SK-N-SH (cell line): ENCODE data around the gene KNDC1. TPM values are rescaled to one million over a fixed set of nuclear protein-coding genes. Genes with fewer than 3 reads are reported as not detected.

ENCODE experiments used
- CTCF ChIA-PET: fragments of 300-600, 350-600 bp; formaldehyde crosslinking; extraction: SDS; loops from one replicate; lab custom pipeline; 2021; lab: Yijun Ruan, JAX
- POLR2A ChIA-PET: fragments of 350-600 bp; sonication (Branson Sonifier 250); formaldehyde crosslinking; extraction: SDS; loops from one replicate; lab custom pipeline; 2020; ENCODE audit warnings: antibody characterized with exemption, inconsistent platforms; lab: Yijun Ruan, JAX
- DNase-seq: peaks from one replicate; pipeline ENCODE4 v3.0.0; 2012
- H2AFZ ChIP-seq: fragments of 200-600 bp; sonication (generic); 2 replicates; pipeline ENCODE4 v1.8.1; 2016; ENCODE audit warnings: antibody characterized with exemption, mild to moderate bottlenecking, low read depth
- H3F3A ChIP-seq: fragments of 200-600 bp; sonication (generic); replicated peaks from 2 replicates; pipeline ENCODE3; 2016; ENCODE audit warnings: antibody characterized with exemption, mild to moderate bottlenecking; ENCODE audit not compliant: insufficient read depth
- H3K27ac ChIP-seq, 2 experiments: fragments of 200-500 bp in 1 of 2; fragments of 200-600 bp in 1 of 2; sonication (Bioruptor generic) in 1 of 2; sonication (generic), shearing (Covaris generic) in 1 of 2; 2 replicates each; pipeline versions ENCODE4 v1.5.1 to v1.6.1; 2014 to 2016; ENCODE audit warnings: low read depth in 2 of 2, inconsistent platforms in 1 of 2, low read length in 1 of 2, mild to moderate bottlenecking in 1 of 2, mixed read lengths in 1 of 2
- H3K27me3 ChIP-seq: fragments of 200-600 bp; sonication (generic), shearing (Covaris generic); 2 replicates; pipeline ENCODE4 v1.6.1; 2016; ENCODE audit warnings: mixed run types; ENCODE audit not compliant: insufficient read depth
- H3K36me3 ChIP-seq, 2 experiments: fragments of 200-500 bp in 1 of 2; fragments of 200-600 bp in 1 of 2; sonication (Bioruptor generic) in 1 of 2; sonication (generic) in 1 of 2; replicated peaks in 1 of 2; 2 replicates each; pipeline versions ENCODE3 to v1.5.1; 2014 to 2016; ENCODE audit warnings: low read length in 1 of 2, mild to moderate bottlenecking in 1 of 2; ENCODE audit not compliant: insufficient read depth in 2 of 2, control insufficient read depth in 1 of 2
- H3K4me1 ChIP-seq, 2 experiments: fragments of 200-500 bp in 1 of 2; fragments of 200-600 bp in 1 of 2; sonication (Bioruptor generic) in 1 of 2; sonication (generic), shearing (Covaris generic) in 1 of 2; 2 replicates each; pipeline versions ENCODE4 v1.5.1 to v1.6.1; 2014 to 2016; ENCODE audit warnings: low read depth in 1 of 2, low read length in 1 of 2, mixed run types in 1 of 2; ENCODE audit not compliant: insufficient read depth in 2 of 2, control insufficient read depth in 1 of 2
- H3K4me2 ChIP-seq: fragments of 200-600 bp; sonication (generic), shearing (Covaris generic); 2 replicates; pipeline ENCODE4 v1.6.1; 2017; ENCODE audit warnings: mixed run types
- H3K4me3 ChIP-seq, 2 experiments: fragments of 200-500 bp in 1 of 2; fragments of 200-600 bp in 1 of 2; sonication (Bioruptor generic) in 1 of 2; sonication (generic), shearing (Covaris generic) in 1 of 2; 2 replicates each; pipeline versions ENCODE4 v1.5.1 to v1.8.1; 2014 to 2016; ENCODE audit warnings: low read depth in 2 of 2, inconsistent platforms in 1 of 2, low read length in 1 of 2, mild to moderate bottlenecking in 1 of 2, mixed read lengths in 1 of 2, moderate library complexity in 1 of 2
- H3K79me2 ChIP-seq: fragments of 200-600 bp; sonication (generic); 2 replicates; pipeline ENCODE4 v1.8.1; 2017; ENCODE audit warnings: mild to moderate bottlenecking; ENCODE audit not compliant: insufficient read depth
- H3K9ac ChIP-seq: fragments of 200-600 bp; sonication (generic); 2 replicates; pipeline ENCODE4 v1.6.1; 2017; ENCODE audit warnings: mixed run types
- H3K9me2 ChIP-seq: fragments of 200-600 bp; sonication (generic); 2 replicates; pipeline ENCODE4 v1.6.1; 2017; ENCODE audit warnings: mixed run types
- H3K9me3 ChIP-seq: fragments of 200-600 bp; sonication (generic); 2 replicates; pipeline ENCODE4 v1.6.1; 2017; ENCODE audit warnings: mixed run types, mild to moderate bottlenecking, moderate library complexity
- H4K20me1 ChIP-seq: fragments of 200-600 bp; sonication (generic); 2 replicates; pipeline ENCODE4 v1.6.1; 2017; ENCODE audit warnings: mild to moderate bottlenecking, mixed run types; ENCODE audit not compliant: insufficient read depth
- CTCF ChIP-seq: fragments of 200-600 bp; sonication (generic); IDR thresholded peaks from 2 replicates; pipeline ENCODE4 v1.6.1; 2017; ENCODE audit warnings: antibody characterized with exemption, mild to moderate bottlenecking, moderate library complexity
- EZH2phosphoT487 ChIP-seq: fragments of 200-600 bp; sonication (generic); IDR thresholded peaks from 2 replicates; pipeline ENCODE4 v1.6.1; 2017; ENCODE audit warnings: low read depth, mixed run types, mild to moderate bottlenecking, antibody characterized with exemption, moderate library complexity, borderline replicate concordance
- FOSL2 ChIP-seq: IDR thresholded peaks from 2 replicates; pipeline ENCODE4 v1.4.0; 2012; ENCODE audit warnings: low read depth, mild to moderate bottlenecking, moderate library complexity, borderline replicate concordance
- GABPA ChIP-seq: IDR thresholded peaks from 2 replicates; pipeline ENCODE4 v1.4.0; 2012; ENCODE audit warnings: low read depth, mild to moderate bottlenecking
- GATA2 ChIP-seq: sonication (generic); formaldehyde crosslinking; IDR thresholded peaks from 2 replicates; pipeline ENCODE4 v1.5.0; 2020; ENCODE audit warnings: mild to moderate bottlenecking, missing genetic modification reagents
- MEF2A ChIP-seq: IDR thresholded peaks from 2 replicates; pipeline ENCODE4 v1.4.0; 2012; ENCODE audit warnings: low read depth, borderline replicate concordance
- MXI1 ChIP-seq: IDR thresholded peaks from 2 replicates; pipeline ENCODE4 v1.6.1; 2012; ENCODE audit warnings: mild to moderate bottlenecking, low read depth, low read length, improper control_type of control experiment
- PBX3 ChIP-seq: IDR thresholded peaks from 2 replicates; pipeline ENCODE4; 2012
- POLR2AphosphoS5 ChIP-seq: IDR thresholded peaks from 2 replicates; pipeline ENCODE4 v1.6.1; 2012; ENCODE audit warnings: low read depth, low read length
- RAD21 ChIP-seq: IDR thresholded peaks from 2 replicates; pipeline ENCODE4 v1.6.1; 2012; ENCODE audit warnings: mild to moderate bottlenecking, low read length
- RCOR1 ChIP-seq: fragments of 150-350 bp; IDR thresholded peaks from 2 replicates; pipeline ENCODE4 v1.6.1; 2017; ENCODE audit warnings: antibody characterized with exemption, low read length
- REST ChIP-seq: IDR thresholded peaks from 2 replicates; pipeline ENCODE4 v1.6.1; 2012; ENCODE audit warnings: mild to moderate bottlenecking, low read depth, low read length, moderate library complexity
- RXRA ChIP-seq: IDR thresholded peaks from 2 replicates; pipeline ENCODE4 v1.4.0; 2012; ENCODE audit warnings: low read depth, mild to moderate bottlenecking, borderline replicate concordance
- TEAD4 ChIP-seq: IDR thresholded peaks from 2 replicates; pipeline ENCODE4 v1.4.0; 2012; ENCODE audit warnings: mild to moderate bottlenecking, borderline replicate concordance; ENCODE audit not compliant: insufficient read depth
- USF1 ChIP-seq: IDR thresholded peaks from 2 replicates; pipeline ENCODE4 v1.4.0; 2012; ENCODE audit warnings: low read depth, borderline replicate concordance
- WGBS: methylation state at CpG from one replicate; pipeline ENCODE4 v1.1.6; 2017; ENCODE audit warnings: low lambda C conversion rate; 5-methylcytosine and 5-hydroxymethylcytosine counted together
- polyA plus RNA-seq, 3 experiments: library from polyadenylated mRNA; depleted of rRNA; stranded (reverse); fragments of >200 nt; gene quantifications; 2 replicates each; pipeline ENCODE4 v1.2.3, GENCODE V29; 2012

Gene KNDC1
- polyA plus RNA-seq, 1 of the 3 experiments (the other 2 are of a cell fraction): 1.4 TPM

- CTCF ChIA-PET: interaction anchor here (1.2 kb wide), 1 partner anchor 56 kb away, joined by 4 read pairs; no protein-coding TSS in a partner anchor
- WGBS: 39% methylated on average over 16 of the region's 38 CpGs
Measured at GRCh38 chr10:133199992-133200611, 40.1 kb downstream of the KNDC1 start.

More at GRCh38 chr10:133199992-133200611, 40.1 kb downstream of the KNDC1 start:
- Histone ChIP-seq H3K79me2 (no peaks in the 10 kb centered on the region), H4K20me1 (no peaks in the 10 kb centered on the region), H2AFZ (no peak overlapping the region), H3K9me2 (no peaks in the 10 kb centered on the region), H3K4me2 (no peak overlapping the region), H3K9ac (no peak overlapping the region), H3K4me3 (no peak overlapping the region), H3F3A (no peaks in the 10 kb centered on the region), H3K9me3 (no peaks in the 10 kb centered on the region), H3K4me1 (no peaks in the 10 kb centered on the region), H3K36me3 (no peaks in the 10 kb centered on the region), H3K27ac (no peak overlapping the region), H3K27me3 (0 out of 2 replicates have a peak, but pooled peaks cover 5% of the 10 kb centered on the region)
- POLR2A ChIA-PET: no interaction called here
- TF ChIP-seq USF1: no peak
- TF ChIP-seq GABPA: no peak
- TF ChIP-seq MEF2A: no peak
- no peak for TF ChIP-seq GATA2
- no peak for TF ChIP-seq EZH2phosphoT487
- TF ChIP-seq RXRA: no peak
- TF ChIP-seq TEAD4: no peak
- no peak for TF ChIP-seq CTCF
- no peak for TF ChIP-seq RCOR1
- no peak for TF ChIP-seq RAD21
- TF ChIP-seq REST: no peak
- TF ChIP-seq PBX3: no peak
- no peak for TF ChIP-seq POLR2AphosphoS5
- no peak for TF ChIP-seq FOSL2
- no peak for TF ChIP-seq MXI1
- no peak for DNase-seq
